NB4 (cell line): ENCODE results near the gene TMCO6.

Experiments used
- CTCF ChIP-seq: IDR thresholded peaks from one replicate; pipeline ENCODE4 v1.5.1; 2012; ENCODE audit warnings: low read depth, low read length
- MAX ChIP-seq: IDR thresholded peaks from 2 replicates; pipeline ENCODE4 v1.6.1; 2011; ENCODE audit warnings: low read depth, low read length
- MYC ChIP-seq: IDR thresholded peaks from 2 replicates; pipeline ENCODE4 v1.6.1; 2011; ENCODE audit warnings: low read depth, low read length
- POLR2A ChIP-seq: IDR thresholded peaks from 2 replicates; pipeline ENCODE4 v1.6.1; 2011; ENCODE audit warnings: mild to moderate bottlenecking; ENCODE audit not compliant: insufficient read length; ENCODE audit errors: extremely low read depth

- TF ChIP-seq CTCF: no peak
- no peak for TF ChIP-seq POLR2A
- TF ChIP-seq MAX: no peak
- TF ChIP-seq MYC: no peak
Observed at GRCh38 chr5:140634103-140634502, 5.1 kb upstream of the TMCO6 start.
